K562 (cell line): Measurements from ENCODE around the gene BICD1. TPM values are rescaled to one million over a fixed set of nuclear protein-coding genes. Genes with fewer than 3 reads are reported as not detected.

Experiments
- BRD4 ChIP-seq: fragments of 200-600 bp; sonication (generic); IDR thresholded peaks from 2 replicates; pipeline ENCODE4 v1.6.1; 2017; ENCODE audit warnings: inconsistent platforms
- FOXK2 ChIP-seq, 2 experiments: fragments of 450-650 bp; IDR thresholded peaks in 1 of 2; conservative IDR thresholded peaks in 1 of 2; 2 replicates each; pipeline ENCODE4 v1.6.1; 2016; ENCODE audit warnings: low read depth in 2 of 2, mild to moderate bottlenecking in 1 of 2
- ILK ChIP-seq: fragments of 450-650 bp; IDR thresholded peaks from 2 replicates; pipeline ENCODE4 v1.6.1; 2016; ENCODE audit warnings: missing genetic modification characterization, low read depth, mild to moderate bottlenecking, missing compliant biosample characterization, moderate library complexity, borderline replicate concordance
- KDM5B ChIP-seq: fragments of 200-600 bp; sonication (generic); IDR thresholded peaks from 2 replicates; pipeline ENCODE4 v1.6.1; 2012; ENCODE audit warnings: low read depth, mild to moderate bottlenecking, moderate library complexity, low read length, control low read depth, inconsistent platforms; ENCODE audit not compliant: insufficient replicate concordance
- LCOR ChIP-seq: sonication (generic); formaldehyde crosslinking; IDR thresholded peaks from 2 replicates; pipeline ENCODE4 v1.8.0; 2022; ENCODE audit warnings: mild to moderate bottlenecking, missing genetic modification reagents
- NELFE ChIP-seq: IDR thresholded peaks from 2 replicates; pipeline ENCODE4 v1.6.1; 2011; ENCODE audit warnings: mild to moderate bottlenecking; ENCODE audit not compliant: insufficient read depth, insufficient read length
- POLR2AphosphoS5 ChIP-seq: IDR thresholded peaks from 2 replicates; pipeline ENCODE4 v1.6.1; 2011; ENCODE audit warnings: mild to moderate bottlenecking, low read depth, low read length, moderate library complexity; ENCODE audit not compliant: control insufficient read depth, insufficient read depth
- TCF3 ChIP-seq: sonication (generic); formaldehyde crosslinking; IDR thresholded peaks from 2 replicates; pipeline ENCODE4 v1.4.0; 2020; ENCODE audit warnings: mild to moderate bottlenecking, missing genetic modification reagents
- ZBTB7A ChIP-seq: IDR thresholded peaks from 2 replicates; pipeline ENCODE4 v1.6.1; 2011; ENCODE audit warnings: low read depth, mild to moderate bottlenecking, low read length, moderate library complexity, borderline replicate concordance; ENCODE audit not compliant: control insufficient read depth
- ZEB2 ChIP-seq: fragments of 450-650 bp; IDR thresholded peaks from 2 replicates; pipeline ENCODE4 v1.6.1; 2016
- ZNF175 ChIP-seq: fragments of 200-800 bp; sonication (Bioruptor generic); IDR thresholded peaks from 2 replicates; pipeline ENCODE4 v1.6.1; 2016; ENCODE audit warnings: low read depth, mild to moderate bottlenecking, missing genetic modification characterization, missing compliant biosample characterization
- polyA plus RNA-seq, 8 experiments: library from polyadenylated mRNA; depleted of rRNA in 4 of 8; stranded (reverse) in 5 of 8; unstranded in 3 of 8; fragments of >200 nt; fragmentation: Nextera tagmentation in 2 of 8; fragmentation: Illumina TruSeq in 1 of 8; extraction: Ambion mirVana in 2 of 8; extraction: Trizol in 1 of 8; gene quantifications; 2 replicates each; pipeline versions ENCODE4 v1.2.1 to v1.2.3, GENCODE V29; 2011 to 2014; ENCODE audit warnings: inconsistent platforms in 1 of 8, missing spikeins in 1 of 8
- total RNA-seq, 7 experiments: library from RNA; depleted of rRNA in 6 of 7; stranded (reverse); fragments of >200 nt in 6 of 7; fragmentation: Illumina TruSeq in 2 of 7; extraction: Trizol in 2 of 7; gene quantifications; 2 replicates each; pipeline versions ENCODE4 v1.2.1 to v1.2.3, GENCODE V29; 2011 to 2021; ENCODE audit warnings: low replicate concordance in 1 of 7
- TF ChIP-seq, protein P1 (sequence below): fragments of 200-800 bp; sonication (Bioruptor generic); IDR thresholded peaks from 2 replicates; pipeline ENCODE4 v1.6.1; 2017; ENCODE audit warnings: missing genetic modification characterization, missing compliant biosample characterization
- TF ChIP-seq, protein P2 (sequence below): fragments of 250-450 bp; sonication (Bioruptor Pico); IDR thresholded peaks from 2 replicates; pipeline ENCODE4 v1.4.0; 2020
- TF ChIP-seq, protein P3 (sequence below): fragments of 450-650 bp; IDR thresholded peaks from 2 replicates; pipeline ENCODE4 v1.6.1; 2016
- TF ChIP-seq, protein P4 (sequence below), 2 experiments: fragments of 250-450 bp in 1 of 2; fragments of 450-650 bp in 1 of 2; sonication (Bioruptor Pico) in 1 of 2; IDR thresholded peaks; 2 replicates each; pipeline versions ENCODE4 v1.6.1 to v1.8.0; 2016 to 2021; ENCODE audit warnings: mild to moderate bottlenecking in 2 of 2, moderate library complexity in 2 of 2, missing compliant biosample characterization in 1 of 2, missing genetic modification characterization in 1 of 2

The BICD1 gene
- total and polyA plus RNA-seq, 9 of the 15 experiments (the other 6 are each of a cell fraction or from before 2014, with no cell fraction given), result 3.5 to 21.1 (median 12.5) TPM

DNA sequence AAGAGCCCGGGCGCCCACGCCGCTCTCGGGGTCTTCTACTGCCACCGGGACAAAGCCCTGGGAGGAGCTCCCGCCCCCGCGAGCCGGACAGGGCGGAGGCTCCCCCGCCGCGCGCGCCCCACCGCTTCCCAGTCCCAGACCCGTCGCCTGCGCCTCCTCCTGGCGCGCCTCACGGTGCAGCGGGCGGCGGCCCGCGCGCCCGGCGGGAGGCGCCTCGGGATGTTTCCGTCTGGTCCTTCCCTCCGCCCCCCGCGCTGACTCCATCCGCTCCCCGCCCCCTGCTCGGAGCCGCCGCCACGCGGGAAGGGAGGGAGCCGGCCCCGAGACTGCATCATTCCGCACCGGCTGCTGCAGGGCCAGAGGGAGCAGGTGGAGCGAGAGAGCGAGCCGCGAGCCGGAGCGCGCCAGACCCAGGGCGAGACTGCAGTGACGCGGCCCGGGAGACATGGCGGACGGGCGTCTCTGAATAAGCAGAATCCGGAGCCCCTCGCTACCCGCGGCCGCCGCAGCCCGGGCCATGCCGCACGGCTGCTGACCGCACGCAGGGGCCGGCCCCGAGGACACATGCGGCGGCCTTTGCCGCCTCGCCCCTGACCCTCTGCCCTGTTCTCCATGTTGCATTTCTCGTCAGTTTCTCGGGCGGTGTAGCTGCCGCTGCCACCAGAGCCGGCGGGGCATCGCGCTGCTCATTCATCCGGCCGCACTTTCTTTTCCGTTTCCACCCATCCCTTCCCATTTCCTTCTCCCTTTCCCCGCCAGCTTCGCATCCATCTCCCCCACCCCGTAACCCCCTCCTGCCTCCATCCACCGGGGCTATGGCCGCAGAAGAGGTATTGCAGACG lies at the start of gene BICD1 (continued):
- TF ChIP-seq, protein P1, sequence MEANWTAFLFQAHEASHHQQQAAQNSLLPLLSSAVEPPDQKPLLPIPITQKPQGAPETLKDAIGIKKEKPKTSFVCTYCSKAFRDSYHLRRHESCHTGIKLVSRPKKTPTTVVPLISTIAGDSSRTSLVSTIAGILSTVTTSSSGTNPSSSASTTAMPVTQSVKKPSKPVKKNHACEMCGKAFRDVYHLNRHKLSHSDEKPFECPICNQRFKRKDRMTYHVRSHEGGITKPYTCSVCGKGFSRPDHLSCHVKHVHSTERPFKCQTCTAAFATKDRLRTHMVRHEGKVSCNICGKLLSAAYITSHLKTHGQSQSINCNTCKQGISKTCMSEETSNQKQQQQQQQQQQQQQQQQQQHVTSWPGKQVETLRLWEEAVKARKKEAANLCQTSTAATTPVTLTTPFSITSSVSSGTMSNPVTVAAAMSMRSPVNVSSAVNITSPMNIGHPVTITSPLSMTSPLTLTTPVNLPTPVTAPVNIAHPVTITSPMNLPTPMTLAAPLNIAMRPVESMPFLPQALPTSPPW (CRISPR knock-in tag), result peak; percentile 89
- no peak for TF ChIP-seq ZEB2
- TF ChIP-seq, protein P2, sequence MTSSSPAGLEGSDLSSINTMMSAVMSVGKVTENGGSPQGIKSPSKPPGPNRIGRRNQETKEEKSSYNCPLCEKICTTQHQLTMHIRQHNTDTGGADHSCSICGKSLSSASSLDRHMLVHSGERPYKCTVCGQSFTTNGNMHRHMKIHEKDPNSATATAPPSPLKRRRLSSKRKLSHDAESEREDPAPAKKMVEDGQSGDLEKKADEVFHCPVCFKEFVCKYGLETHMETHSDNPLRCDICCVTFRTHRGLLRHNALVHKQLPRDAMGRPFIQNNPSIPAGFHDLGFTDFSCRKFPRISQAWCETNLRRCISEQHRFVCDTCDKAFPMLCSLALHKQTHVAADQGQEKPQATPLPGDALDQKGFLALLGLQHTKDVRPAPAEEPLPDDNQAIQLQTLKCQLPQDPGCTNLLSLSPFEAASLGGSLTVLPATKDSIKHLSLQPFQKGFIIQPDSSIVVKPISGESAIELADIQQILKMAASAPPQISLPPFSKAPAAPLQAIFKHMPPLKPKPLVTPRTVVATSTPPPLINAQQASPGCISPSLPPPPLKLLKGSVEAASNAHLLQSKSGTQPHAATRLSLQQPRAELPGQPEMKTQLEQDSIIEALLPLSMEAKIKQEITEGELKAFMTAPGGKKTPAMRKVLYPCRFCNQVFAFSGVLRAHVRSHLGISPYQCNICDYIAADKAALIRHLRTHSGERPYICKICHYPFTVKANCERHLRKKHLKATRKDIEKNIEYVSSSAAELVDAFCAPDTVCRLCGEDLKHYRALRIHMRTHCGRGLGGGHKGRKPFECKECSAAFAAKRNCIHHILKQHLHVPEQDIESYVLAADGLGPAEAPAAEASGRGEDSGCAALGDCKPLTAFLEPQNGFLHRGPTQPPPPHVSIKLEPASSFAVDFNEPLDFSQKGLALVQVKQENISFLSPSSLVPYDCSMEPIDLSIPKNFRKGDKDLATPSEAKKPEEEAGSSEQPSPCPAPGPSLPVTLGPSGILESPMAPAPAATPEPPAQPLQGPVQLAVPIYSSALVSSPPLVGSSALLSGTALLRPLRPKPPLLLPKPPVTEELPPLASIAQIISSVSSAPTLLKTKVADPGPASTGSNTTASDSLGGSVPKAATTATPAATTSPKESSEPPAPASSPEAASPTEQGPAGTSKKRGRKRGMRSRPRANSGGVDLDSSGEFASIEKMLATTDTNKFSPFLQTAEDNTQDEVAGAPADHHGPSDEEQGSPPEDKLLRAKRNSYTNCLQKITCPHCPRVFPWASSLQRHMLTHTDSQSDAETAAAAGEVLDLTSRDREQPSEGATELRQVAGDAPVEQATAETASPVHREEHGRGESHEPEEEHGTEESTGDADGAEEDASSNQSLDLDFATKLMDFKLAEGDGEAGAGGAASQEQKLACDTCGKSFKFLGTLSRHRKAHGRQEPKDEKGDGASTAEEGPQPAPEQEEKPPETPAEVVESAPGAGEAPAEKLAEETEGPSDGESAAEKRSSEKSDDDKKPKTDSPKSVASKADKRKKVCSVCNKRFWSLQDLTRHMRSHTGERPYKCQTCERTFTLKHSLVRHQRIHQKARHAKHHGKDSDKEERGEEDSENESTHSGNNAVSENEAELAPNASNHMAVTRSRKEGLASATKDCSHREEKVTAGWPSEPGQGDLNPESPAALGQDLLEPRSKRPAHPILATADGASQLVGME (CRISPR knock-in tag), result peak; percentile 94
- no peak for TF ChIP-seq ILK
- 0 out of 2 replicates have a peak, but pooled peaks have one; percentile 49 for TF ChIP-seq ZNF175 (CRISPR knock-in tag)
- TF ChIP-seq, protein P3, sequence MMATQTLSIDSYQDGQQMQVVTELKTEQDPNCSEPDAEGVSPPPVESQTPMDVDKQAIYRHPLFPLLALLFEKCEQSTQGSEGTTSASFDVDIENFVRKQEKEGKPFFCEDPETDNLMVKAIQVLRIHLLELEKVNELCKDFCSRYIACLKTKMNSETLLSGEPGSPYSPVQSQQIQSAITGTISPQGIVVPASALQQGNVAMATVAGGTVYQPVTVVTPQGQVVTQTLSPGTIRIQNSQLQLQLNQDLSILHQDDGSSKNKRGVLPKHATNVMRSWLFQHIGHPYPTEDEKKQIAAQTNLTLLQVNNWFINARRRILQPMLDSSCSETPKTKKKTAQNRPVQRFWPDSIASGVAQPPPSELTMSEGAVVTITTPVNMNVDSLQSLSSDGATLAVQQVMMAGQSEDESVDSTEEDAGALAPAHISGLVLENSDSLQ, result no peak
- TF ChIP-seq, protein P4, sequence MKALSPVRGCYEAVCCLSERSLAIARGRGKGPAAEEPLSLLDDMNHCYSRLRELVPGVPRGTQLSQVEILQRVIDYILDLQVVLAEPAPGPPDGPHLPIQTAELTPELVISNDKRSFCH (CRISPR knock-in tag; IDR thresholded peaks at IDR 0.05), result no peak
- TF ChIP-seq, protein P4 (tag; IDR thresholded peaks at IDR 0.05), result 0 out of 2 replicates have a peak, but pooled peaks have one; percentile 61
- TF ChIP-seq ZBTB7A, result 0 out of 2 replicates have a peak, but pooled peaks have one; percentile 13
- TF ChIP-seq TCF3, result peak; percentile 50; the same call in 1 of the 2 replicates
- TF ChIP-seq LCOR (CRISPR knock-in tag), result peak; percentile 17; the same call in 1 of the 2 replicates
- no peak for TF ChIP-seq NELFE
- TF ChIP-seq POLR2AphosphoS5, result peak; percentile 46; the same call in 1 of the 2 replicates
- TF ChIP-seq KDM5B, result peak; percentile 83
- 0 out of 2 replicates have a peak, but pooled peaks have one; percentile 14 for TF ChIP-seq BRD4
- 0 out of 4 replicates have a peak, but pooled peaks of 1 of the 2 experiments have one; percentile 15 for TF ChIP-seq FOXK2 (conservative IDR thresholded peaks at IDR 0.05 in 1 of 2, IDR thresholded peaks at IDR 0.05 in 1 of 2; ENCODE audit: low read depth in 2 of 2)
